Suprapubic skin (tissue), 4 donors: ENCODE measurements around the gene SPATA19. TPM values are rescaled to one million over a fixed set of nuclear protein-coding genes. Genes with fewer than 3 reads are reported as not detected.

Experiments used
- DNase-seq, 2 donors: peaks; one replicate each; pipeline ENCODE4 v3.0.0-alpha.2; 2019; ENCODE audit warnings: low spot score in 2 of 2
- H3K27ac ChIP-seq: fragments of 200-600 bp; sonication (generic); one replicate; pipeline ENCODE4 v1.5.1; 2019
- H3K27me3 ChIP-seq: fragments of 200-600 bp; sonication (generic); one replicate; pipeline ENCODE4 v1.5.1; 2019
- H3K36me3 ChIP-seq: fragments of 200-600 bp; sonication (generic); one replicate; pipeline ENCODE4 v1.5.1; 2019
- H3K4me1 ChIP-seq: fragments of 200-600 bp; sonication (generic); one replicate; pipeline ENCODE4 v1.5.1; 2019
- H3K4me3 ChIP-seq: fragments of 200-600 bp; sonication (generic); one replicate; pipeline ENCODE4 v1.5.1; 2019; ENCODE audit warnings: mild to moderate bottlenecking
- H3K9me3 ChIP-seq: fragments of 200-600 bp; sonication (generic); one replicate; pipeline ENCODE4 v1.5.1; 2019
- EP300 ChIP-seq: sonication (generic); formaldehyde crosslinking; IDR thresholded peaks from one replicate; pipeline ENCODE4 v1.6.1; 2017; ENCODE audit warnings: antibody characterized with exemption
- POLR2A ChIP-seq, 2 donors: fragments of 450-650 bp; IDR thresholded peaks; one replicate each; pipeline ENCODE4 v1.6.1; 2017; ENCODE audit warnings: antibody characterized with exemption in 2 of 2, mild to moderate bottlenecking in 2 of 2, moderate library complexity in 2 of 2
- POLR2AphosphoS5 ChIP-seq, 3 donors: sonication (generic); formaldehyde crosslinking; IDR thresholded peaks; one replicate each; pipeline ENCODE4 v1.6.1; 2017; ENCODE audit warnings: antibody characterized with exemption in 3 of 3
- WGBS: methylation state at CpG from one replicate; pipeline ENCODE4 v1.1.5; 2018; 5-methylcytosine and 5-hydroxymethylcytosine counted together
- total RNA-seq, 4 donors: library from RNA; depleted of rRNA; stranded (reverse); fragments of >200 nt; gene quantifications; one replicate each; pipeline ENCODE4 v1.1.0, GENCODE V29; 2016
- TF ChIP-seq, protein P1 (sequence below), 2 donors: fragments of 200-600 bp in 1 of 2; fragments of 450-650 bp in 1 of 2; sonication (generic) in 1 of 2; IDR thresholded peaks; one replicate each; pipeline ENCODE4 v1.5.1; 2016 to 2019; ENCODE audit warnings: antibody characterized with exemption in 2 of 2, mild to moderate bottlenecking in 1 of 2, moderate library complexity in 1 of 2

Gene SPATA19
- total RNA-seq, 4 donors from 2014 or later, result not detected

DNA sequence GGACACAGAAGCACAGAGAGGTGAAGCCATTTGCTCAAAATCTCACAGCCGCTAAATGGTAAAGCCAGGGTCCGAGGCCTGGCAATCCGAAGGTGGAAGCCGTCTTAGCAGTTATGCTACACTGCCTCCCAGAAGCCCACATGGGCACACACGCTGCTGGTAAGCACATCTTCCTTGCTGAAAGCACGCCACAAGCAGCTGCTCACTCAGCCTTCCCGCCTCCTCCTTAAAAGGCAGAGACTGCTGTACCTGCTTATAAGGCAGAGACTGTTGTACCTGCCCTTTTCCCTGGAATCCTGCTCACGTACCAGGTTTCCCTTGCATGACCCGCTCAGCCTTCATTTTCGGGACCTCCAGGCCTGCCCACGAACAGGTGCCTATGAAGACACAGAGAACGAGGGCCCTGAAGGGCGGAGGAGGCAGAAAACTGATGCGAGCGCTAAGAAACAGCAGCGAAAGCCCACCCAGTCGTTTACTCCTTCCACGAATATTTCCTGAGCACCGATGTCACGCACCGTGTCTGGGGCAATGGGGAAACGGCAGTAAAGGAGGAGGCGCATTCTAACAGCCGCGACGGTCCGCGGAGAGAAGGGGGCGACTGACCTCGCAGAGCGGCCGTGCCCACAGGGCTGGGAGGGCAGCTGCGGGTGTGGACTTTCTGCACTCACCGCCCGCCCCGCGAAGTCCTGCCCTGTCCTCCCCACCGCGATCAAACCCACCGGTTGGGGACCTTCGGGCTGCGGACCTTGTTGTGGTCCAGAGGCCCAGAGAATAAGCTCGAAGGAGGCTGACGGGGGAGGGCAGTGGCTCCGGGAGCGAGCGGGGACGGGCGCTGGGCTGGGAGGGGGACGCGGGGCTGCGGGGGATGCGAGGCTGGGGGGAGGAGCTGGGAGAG, 13.0 kb downstream of the SPATA19 start:
- Histone ChIP-seq H3K9me3 (no peaks in the 10 kb centered on the region), H3K36me3 (no peaks in the 10 kb centered on the region), H3K4me3 (no peak overlapping the region), H3K27ac (no peak overlapping the region), H3K27me3 (peaks cover 8% of the 10 kb centered on the region), H3K4me1 (no peaks in the 10 kb centered on the region)
- TF ChIP-seq POLR2A (IDR thresholded peaks at IDR 0.05) (no peak), EP300 (no peak), POLR2AphosphoS5 (IDR thresholded peaks at IDR 0.05) (no peak)
- TF ChIP-seq, protein P1, sequence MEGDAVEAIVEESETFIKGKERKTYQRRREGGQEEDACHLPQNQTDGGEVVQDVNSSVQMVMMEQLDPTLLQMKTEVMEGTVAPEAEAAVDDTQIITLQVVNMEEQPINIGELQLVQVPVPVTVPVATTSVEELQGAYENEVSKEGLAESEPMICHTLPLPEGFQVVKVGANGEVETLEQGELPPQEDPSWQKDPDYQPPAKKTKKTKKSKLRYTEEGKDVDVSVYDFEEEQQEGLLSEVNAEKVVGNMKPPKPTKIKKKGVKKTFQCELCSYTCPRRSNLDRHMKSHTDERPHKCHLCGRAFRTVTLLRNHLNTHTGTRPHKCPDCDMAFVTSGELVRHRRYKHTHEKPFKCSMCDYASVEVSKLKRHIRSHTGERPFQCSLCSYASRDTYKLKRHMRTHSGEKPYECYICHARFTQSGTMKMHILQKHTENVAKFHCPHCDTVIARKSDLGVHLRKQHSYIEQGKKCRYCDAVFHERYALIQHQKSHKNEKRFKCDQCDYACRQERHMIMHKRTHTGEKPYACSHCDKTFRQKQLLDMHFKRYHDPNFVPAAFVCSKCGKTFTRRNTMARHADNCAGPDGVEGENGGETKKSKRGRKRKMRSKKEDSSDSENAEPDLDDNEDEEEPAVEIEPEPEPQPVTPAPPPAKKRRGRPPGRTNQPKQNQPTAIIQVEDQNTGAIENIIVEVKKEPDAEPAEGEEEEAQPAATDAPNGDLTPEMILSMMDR (IDR thresholded peaks at IDR 0.05), result no peak
- DNase-seq, result no peak
- 53% methylated on average over 32 of the region's 53 CpGs for WGBS

DNA sequence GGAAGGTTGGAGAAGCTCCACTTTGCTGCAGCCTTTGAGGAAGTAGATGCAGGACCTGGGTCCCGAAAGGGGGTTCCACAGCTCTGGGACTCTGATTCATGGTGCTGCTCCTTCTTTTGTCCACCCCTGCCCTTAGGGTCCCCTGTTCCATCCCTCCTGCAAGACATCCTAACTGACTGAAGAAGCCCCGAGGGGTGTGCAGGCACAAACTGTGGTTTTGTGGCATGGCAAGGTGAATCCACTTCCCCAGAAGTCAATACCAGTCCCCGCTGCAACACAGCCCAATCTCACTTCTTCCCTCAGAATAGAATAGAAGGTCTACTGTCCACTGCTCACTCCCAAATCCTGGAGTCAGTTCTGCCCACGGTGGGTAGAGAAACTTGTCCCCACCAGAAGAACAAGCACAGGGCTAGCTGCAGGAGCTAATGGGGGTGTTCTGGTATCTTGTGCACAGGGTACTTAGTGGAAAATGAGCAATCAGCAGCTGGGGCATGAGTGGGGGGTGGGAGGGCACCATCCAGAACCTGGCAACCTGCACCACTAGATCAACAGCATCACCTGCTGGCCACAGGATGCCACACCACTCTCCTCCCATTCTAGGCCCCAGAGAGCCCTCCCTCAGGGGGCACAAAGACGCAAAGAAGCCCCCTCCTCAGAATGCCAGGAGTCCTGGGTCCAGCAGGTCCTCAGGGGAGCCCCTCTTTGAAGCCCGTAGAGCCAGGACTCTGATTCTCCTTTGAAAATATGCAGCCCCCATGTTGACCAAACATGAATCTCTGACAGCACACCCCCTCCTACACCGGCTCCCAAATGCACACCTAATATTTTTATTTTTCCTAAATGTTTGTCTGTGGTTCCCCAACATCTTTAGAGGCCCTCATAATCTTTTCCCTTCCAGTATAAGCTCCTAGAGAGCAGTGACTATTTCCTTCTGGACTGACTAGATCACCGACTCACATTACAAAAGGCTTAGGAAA, 14.1 kb downstream of the SPATA19 start:
- 66% methylated on average over 6 of the region's 8 CpGs for WGBS
- peaks cover 3% of the 10 kb centered on the region for H3K27me3 ChIP-seq
- DNase-seq, result no peak
- H3K27ac ChIP-seq, result no peak overlapping the region
- no peaks in the 10 kb centered on the region for H3K4me1 ChIP-seq
- H3K4me3 ChIP-seq, result no peak overlapping the region
- no peak for TF ChIP-seq POLR2A (IDR thresholded peaks at IDR 0.05)
- TF ChIP-seq EP300, result no peak
- TF ChIP-seq, protein P1 (IDR thresholded peaks at IDR 0.05), result no peak
- no peak for TF ChIP-seq POLR2AphosphoS5 (IDR thresholded peaks at IDR 0.05)
- no peaks in the 10 kb centered on the region for H3K9me3 ChIP-seq
- no peaks in the 10 kb centered on the region for H3K36me3 ChIP-seq

DNA sequence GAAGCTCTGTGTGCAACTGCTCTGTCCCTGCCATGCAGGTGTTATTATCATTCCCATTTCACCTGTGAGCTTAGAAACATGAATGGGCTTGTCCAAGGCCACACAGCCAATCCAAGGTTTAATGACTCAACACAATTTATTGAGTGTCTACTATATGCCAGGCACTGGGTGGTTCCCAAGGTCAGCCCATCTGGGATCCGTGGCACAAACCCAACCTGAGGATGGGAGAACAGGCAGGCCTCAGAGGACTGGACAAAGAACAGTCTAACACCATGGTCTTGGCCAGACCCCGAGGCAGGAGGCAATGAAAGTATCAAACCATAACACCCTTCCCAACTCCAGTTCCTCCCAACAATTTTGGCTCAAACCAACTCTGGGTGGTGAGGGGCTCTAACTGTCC, 15.7 kb downstream of the SPATA19 start:
- Histone ChIP-seq H3K4me3 (no peak overlapping the region), H3K27ac (no peak overlapping the region), H3K36me3 (no peaks in the 10 kb centered on the region), H3K27me3 (no peaks in the 10 kb centered on the region), H3K4me1 (no peaks in the 10 kb centered on the region), H3K9me3 (no peaks in the 10 kb centered on the region)
- WGBS, result 60% methylated on average over 2 of the region's 2 CpGs
- TF ChIP-seq POLR2AphosphoS5 (IDR thresholded peaks at IDR 0.05), result no peak
- no peak for TF ChIP-seq EP300
- no peak for TF ChIP-seq POLR2A (IDR thresholded peaks at IDR 0.05)
- TF ChIP-seq, protein P1 (IDR thresholded peaks at IDR 0.05), result no peak
- no peak for DNase-seq

DNA sequence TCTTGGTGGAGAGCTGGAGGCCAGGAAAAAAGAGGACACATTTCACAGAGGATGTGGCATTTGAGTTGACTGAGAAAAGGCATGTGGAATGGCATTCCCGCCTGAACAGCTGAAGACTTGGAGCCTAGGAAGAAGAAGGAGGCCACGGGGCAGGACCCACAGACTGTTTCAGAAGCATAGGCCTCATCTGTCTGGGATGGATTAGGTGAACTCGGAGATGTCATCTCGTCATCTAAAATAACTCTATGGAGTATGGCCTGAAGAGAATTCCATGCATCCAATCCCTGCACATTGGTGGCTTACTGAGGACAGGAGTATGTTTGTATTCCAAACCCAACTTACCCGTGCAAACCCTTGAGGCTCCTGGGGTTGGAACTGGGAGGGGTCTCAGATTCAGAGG, 16.4 kb downstream of the SPATA19 start:
- Histone ChIP-seq H3K27ac (no peak overlapping the region), H3K27me3 (no peaks in the 10 kb centered on the region), H3K36me3 (no peaks in the 10 kb centered on the region), H3K4me1 (no peaks in the 10 kb centered on the region), H3K9me3 (no peaks in the 10 kb centered on the region), H3K4me3 (no peak overlapping the region)
- DNase-seq, result no peak
- TF ChIP-seq POLR2AphosphoS5 (IDR thresholded peaks at IDR 0.05) (no peak), EP300 (no peak), POLR2A (IDR thresholded peaks at IDR 0.05) (no peak)
- TF ChIP-seq, protein P1 (IDR thresholded peaks at IDR 0.05), result no peak
- 75% methylated on average over 5 of the region's 5 CpGs for WGBS
